GM21717 (cell line): ENCODE measurements around the gene ADCY7.
"Not testable (repeated sequence)": the region's sequence is repeated elsewhere in the genome, so short reads cannot be mapped to it uniquely, and the experiment has no call there.

ENCODE experiments used
- ATAC-seq: cut with Tn5 transposase; IDR thresholded peaks from one replicate; pipeline ENCODE4 v1.9.1; 2021; ENCODE audit warnings: mild to moderate bottlenecking, moderate library complexity; ENCODE audit not compliant: unreplicated experiment

The ADCY7 gene

DNA sequence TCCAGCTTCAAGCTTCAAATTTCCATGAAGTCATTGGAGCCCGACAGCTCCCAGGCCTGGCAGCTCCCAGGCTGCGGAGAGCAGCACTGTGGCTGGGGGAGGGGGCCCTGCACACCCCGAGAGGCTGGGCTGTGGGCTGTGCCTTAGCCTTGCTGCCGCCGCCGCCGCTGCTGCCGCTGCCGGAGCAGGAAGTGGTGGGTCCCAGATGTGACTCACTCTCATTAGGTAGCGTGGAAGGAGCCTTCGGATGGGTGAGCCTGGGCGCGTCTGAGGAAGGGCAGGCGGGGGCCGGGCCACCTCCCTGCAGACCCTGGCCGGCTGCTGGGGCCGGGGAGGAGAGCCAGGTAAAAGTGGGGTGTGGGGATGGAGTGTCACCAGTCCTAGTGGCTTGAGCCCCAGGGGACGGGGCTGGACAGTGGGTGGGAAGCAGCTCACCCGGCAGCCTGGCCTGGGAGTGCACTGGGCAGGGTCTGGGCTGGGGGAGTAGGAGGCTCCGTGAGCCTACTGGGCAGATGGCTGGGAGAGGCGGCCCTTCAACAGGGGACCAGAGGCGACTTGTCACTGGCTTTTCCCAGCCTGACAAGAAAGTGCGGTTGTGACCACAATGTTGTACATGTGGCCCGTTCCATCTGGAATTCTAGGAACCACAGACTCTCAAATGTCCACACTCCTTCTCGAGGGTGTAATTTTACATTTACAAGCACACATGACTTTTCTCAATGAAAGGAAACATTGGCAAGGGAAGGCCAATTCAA, at the start of gene ADCY7:
Gene ADCY7, plus strand, starts transcription at position 215 of the 755 bp plus-strand sequence. CDS start 21,629 bp downstream, outside the sequence.
- ATAC-seq: peak; percentile 82

DNA sequence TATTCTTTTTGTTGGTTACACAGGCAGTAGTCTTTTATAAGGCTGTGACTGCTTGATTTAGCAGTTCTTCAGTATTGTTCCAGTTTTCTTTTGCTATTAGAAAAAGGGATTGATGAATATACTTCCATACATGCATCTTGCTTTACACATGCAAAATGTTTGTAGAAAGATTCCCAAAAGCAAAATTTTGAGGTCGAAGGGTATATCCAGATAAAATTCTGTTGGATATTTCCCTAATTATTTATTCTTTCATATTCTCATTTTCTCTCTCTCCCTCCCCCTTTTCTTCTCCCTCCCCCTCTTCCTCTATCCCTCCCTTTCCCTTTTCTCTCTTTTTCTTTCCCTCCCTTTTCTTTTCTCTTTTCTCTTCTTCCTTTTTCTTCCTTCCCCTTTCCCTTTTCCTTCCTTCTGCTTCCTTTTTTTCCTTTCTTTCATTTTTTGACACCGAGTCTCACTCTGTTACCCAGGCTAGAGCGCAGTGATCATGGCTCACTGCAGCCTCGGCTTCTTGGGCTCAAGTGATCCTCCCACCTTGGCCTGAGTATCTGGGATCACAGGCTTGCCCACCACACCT, 46.9 kb upstream of the ADCY7 start:
- no peak for ATAC-seq

DNA sequence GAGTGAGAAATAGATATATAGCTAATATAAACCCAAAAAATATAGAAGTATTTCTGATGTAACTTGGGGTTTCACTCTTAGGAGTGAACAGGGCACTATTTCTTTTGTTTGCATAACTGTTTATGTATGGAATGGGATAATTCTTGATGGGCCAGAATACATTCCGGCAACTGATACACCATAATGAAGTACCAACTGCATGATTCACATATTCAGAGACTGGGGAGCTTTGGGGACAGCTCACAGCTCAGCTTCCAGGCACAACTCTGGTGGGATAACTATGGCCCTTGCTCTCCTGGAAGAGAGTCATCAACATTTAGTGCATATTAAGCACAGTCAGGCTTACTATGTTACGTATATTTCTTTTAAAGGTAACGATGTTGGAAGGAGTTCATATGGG, 42.1 kb upstream of the ADCY7 start:
- no peak for ATAC-seq

- ATAC-seq: no peak
Measured at GRCh38 chr16:50227120-50227519, 39.2 kb upstream of the ADCY7 start.

DNA sequence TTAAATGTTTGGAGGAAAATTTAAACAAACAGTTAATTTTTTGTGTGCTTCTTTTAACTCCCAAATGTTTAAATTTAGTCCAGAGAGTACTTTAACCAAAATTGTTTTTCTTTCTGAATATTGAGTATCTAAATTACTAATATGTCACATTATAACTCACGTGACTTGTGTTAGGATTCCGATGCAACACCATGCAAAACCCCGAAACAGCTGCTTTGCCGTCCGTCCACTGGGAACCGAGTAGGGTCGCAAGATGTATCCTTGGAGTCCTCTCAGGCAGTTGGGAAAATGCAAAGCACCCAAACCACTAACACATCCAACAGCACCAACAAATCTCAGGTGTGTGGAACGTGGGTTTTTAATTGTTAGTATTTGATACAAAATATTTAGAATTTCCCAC, 38.7 kb upstream of the ADCY7 start:
- no peak for ATAC-seq

- ATAC-seq: no peak
Measured at GRCh38 chr16:50228364-50228868, 37.9 kb upstream of the ADCY7 start.

DNA sequence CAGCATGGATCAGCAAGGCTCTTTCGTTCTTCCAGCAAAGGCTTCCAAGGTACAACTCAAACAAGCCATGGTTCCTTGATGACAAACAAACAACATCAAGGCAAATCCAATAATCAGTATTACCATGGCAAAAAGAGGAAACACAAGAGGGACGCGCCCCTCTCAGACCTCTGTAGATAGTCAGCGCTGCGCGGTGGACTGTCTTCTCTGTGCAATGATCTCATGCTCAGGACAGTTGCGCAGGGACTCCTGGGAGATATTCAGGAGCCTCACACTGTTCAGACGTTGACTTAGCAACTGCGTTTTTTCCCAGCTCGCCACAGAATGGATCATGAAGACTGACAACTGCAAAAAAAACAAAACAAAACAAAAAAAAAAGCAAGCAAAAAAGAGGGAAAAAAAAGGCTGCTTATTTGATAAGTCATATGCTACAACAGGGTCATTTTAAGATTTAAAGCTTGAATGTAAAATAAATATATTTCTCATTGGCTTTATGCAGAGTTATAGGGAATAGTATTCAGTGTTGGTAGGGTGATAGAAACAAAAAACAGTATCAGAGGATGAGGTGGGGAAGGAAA, 37.1 kb upstream of the ADCY7 start:
- no peak for ATAC-seq

- no peak for ATAC-seq
Measured at GRCh38 chr16:50234771-50235556, 31.4 kb upstream of the ADCY7 start.

- no peak for ATAC-seq
Measured at GRCh38 chr16:50235581-50235980, 30.8 kb upstream of the ADCY7 start.

- ATAC-seq: no peak
Measured at GRCh38 chr16:50238314-50238713, 28.0 kb upstream of the ADCY7 start.

DNA sequence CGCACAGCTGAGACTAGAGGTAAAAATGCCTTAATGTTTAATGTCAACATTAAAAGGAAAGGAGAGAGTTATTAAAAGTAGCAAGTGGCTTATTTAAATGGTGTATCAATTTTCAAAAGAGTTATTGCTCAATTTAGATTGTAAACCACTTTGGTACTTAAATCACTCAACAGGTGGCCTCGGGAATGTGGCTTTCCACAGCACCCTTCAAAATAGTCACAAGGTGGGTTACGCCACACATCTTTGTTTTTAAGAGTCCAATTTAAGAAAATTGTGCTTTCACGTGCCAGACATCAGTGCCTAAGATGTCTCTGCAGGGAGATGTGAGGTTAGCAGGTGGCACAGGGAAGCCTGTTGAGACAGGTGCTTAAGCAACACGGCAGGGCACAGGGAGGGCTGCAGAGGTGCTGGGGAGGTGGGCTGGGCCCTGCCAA, 27.5 kb upstream of the ADCY7 start:
- ATAC-seq: no peak

GRCh38 chr16:50243024-50243423, 23.3 kb upstream of the ADCY7 start:
- not testable (repeated sequence) for ATAC-seq

DNA sequence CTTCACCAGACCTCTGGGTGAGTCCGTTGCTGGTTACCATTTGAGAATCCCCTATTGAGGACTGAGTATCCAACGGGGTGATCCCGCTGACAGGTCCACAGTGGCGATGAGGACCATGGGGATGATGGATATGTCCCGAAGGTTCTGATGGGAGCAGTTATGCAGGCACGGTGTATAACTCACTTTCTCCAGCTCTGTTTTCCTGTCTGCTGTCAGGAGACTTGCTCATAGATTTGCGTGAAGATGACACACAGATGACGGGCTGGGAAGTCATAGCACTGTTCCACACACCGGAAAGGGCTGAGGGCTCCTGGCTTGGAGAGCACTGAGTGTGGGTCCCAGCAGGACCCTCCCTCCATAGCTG, 22.2 kb upstream of the ADCY7 start:
- ATAC-seq: no peak

DNA sequence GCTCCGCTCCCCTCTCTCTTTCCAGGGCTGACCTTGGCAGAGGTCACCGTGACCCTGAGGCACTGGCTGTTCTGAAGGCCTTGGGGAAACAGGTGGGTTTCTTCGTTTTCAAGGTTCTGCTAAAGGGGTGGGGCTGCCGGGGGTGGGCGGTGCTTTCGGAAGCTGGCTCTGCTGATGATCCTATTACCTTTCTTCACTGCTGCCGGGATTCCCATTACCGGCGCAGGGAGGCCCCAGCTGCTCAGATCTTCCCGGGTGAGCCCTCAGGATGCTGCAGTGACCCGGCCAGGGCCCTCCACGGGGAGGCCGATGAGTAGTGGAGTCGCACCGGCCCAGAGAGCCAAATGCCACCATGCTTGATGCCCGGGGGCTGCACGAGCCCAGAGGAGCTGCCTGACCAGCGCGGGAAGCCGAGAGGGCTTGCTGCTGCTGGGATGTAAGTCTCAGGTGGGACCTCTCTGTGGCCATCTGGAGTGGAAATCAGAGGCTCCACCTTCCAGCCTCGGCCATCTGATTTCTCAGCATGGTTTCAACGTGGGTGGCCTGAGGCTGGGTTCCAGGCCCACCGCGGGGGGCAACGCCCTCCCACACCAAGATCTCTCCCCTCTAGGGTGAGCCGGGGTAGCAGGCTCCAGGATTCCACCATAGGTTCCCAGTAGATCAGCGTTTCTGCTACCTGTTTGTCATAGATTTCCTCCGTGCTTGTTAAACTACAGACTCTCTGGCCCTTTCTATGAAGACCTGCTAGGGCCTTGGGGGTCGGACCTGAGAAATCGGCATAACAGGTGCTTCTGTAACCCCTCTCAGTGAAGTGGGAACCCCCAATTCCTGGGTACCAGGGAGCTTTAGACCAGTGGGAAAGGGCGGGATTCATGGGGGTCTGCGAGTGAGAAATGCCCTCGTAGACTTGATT, 21.6 kb upstream of the ADCY7 start:
- ATAC-seq: no peak

GRCh38 chr16:50245417-50246298, 20.7 kb upstream of the ADCY7 start:
- peak; percentile 74 for ATAC-seq

- peak; percentile 23 for ATAC-seq
Measured at GRCh38 chr16:50246299-50247122, 19.8 kb upstream of the ADCY7 start.

- ATAC-seq: no peak
Measured at GRCh38 chr16:50247123-50247905, 19.0 kb upstream of the ADCY7 start.
